Measurements from ENCODE around the gene MYL12B. TPM values are rescaled to one million over a fixed set of nuclear protein-coding genes. Genes with fewer than 3 reads are reported as not detected.

Gene MYL12B
- total and polyA plus RNA-seq, 12 donors = 259 to 810 (median 446) TPM

- Histone ChIP-seq H3K4me1 (replicated peaks in 1 of 2) (peaks cover 22 to 39% of the 10 kb centered on the region in 2 donors), H3K27me3 (no peaks in the 10 kb centered on the region), H3K27ac (peak overlapping the region in 3 of 5 donors; percentile 11 to 61 (median 33)), H3K9me3 (replicated peaks in 1 of 3) (no peaks in the 10 kb centered on the region), H3K36me3 (replicated peaks in 1 of 2) (peaks cover 0 to 35% of the 10 kb centered on the region in 2 donors), H3K4me3 (peak overlapping the region in 1 of 4 donors; percentile 28)
- DNase-seq = no peak
- intact Hi-C loops (cut with DNase I) = no loop called here
- TF ChIP-seq CTCF (IDR thresholded peaks at IDR 0.05) = no peak
- no peak for TF ChIP-seq POLR2A (IDR thresholded peaks at IDR 0.05)
- WGBS, 4 donors = 60 to 63% (median 62%) methylated on average over 8 of the region's 8 CpGs
Observed at GRCh38 chr18:3251249-3251962, 10.5 kb upstream of the MYL12B start.

GRCh38 chr18:3251963-3252277 lies 10.0 kb upstream of the MYL12B start:
- H3K36me3 ChIP-seq (replicated peaks in 1 of 2) = peaks cover 0 to 39% of the 10 kb centered on the region in 2 donors
- no peak overlapping the region for H3K4me3 ChIP-seq
- 57 to 67% (median 60%) methylated on average over 3 of the region's 3 CpGs for WGBS, 4 donors
- no peak for DNase-seq
- H3K4me1 ChIP-seq (replicated peaks in 1 of 2) = peaks cover 26 to 45% of the 10 kb centered on the region in 2 donors
- H3K27me3 ChIP-seq = no peaks in the 10 kb centered on the region
- peak overlapping the region in 1 of 5 donors; percentile 33 for H3K27ac ChIP-seq
- no peak for TF ChIP-seq POLR2A (IDR thresholded peaks at IDR 0.05)
- TF ChIP-seq CTCF (IDR thresholded peaks at IDR 0.05) = no peak
- no peaks in the 10 kb centered on the region for H3K9me3 ChIP-seq (replicated peaks in 1 of 3)
- intact Hi-C loops (cut with DNase I) = no loop called here

GRCh38 chr18:3252843-3253242 lies 9.1 kb upstream of the MYL12B start:
- intact Hi-C loops (cut with DNase I) = no loop called here
- Histone ChIP-seq H3K27me3 (no peaks in the 10 kb centered on the region), H3K4me1 (replicated peaks in 1 of 2) (peaks cover 30 to 51% of the 10 kb centered on the region in 2 donors), H3K4me3 (no peak overlapping the region), H3K27ac (no peak overlapping the region), H3K36me3 (replicated peaks in 1 of 2) (peaks cover 0 to 48% of the 10 kb centered on the region in 2 donors), H3K9me3 (replicated peaks in 1 of 3) (no peaks in the 10 kb centered on the region)
- WGBS, 4 donors = 92 to 97% (median 96%) methylated on average over 1 of the region's 1 CpG
- DNase-seq = no peak
- TF ChIP-seq POLR2A (IDR thresholded peaks at IDR 0.05) (no peak), CTCF (IDR thresholded peaks at IDR 0.05) (no peak)

- H3K27ac ChIP-seq = peak overlapping the region in 1 of 5 donors; percentile 6
- intact Hi-C loops (cut with DNase I) = no loop called here
- H3K4me3 ChIP-seq = no peak overlapping the region
- WGBS, 4 donors = 87 to 94% (median 91%) methylated on average over 4 of the region's 4 CpGs
- DNase-seq = no peak
- no peak for TF ChIP-seq POLR2A (IDR thresholded peaks at IDR 0.05)
- TF ChIP-seq CTCF (IDR thresholded peaks at IDR 0.05) = no peak
- peaks cover 23 to 38% of the 10 kb centered on the region in 2 donors for H3K4me1 ChIP-seq (replicated peaks in 1 of 2)
- H3K36me3 ChIP-seq (replicated peaks in 1 of 2) = peaks cover 0 to 54% of the 10 kb centered on the region in 2 donors
- no peaks in the 10 kb centered on the region for H3K27me3 ChIP-seq
- no peaks in the 10 kb centered on the region for H3K9me3 ChIP-seq (replicated peaks in 1 of 3)
Observed at GRCh38 chr18:3254725-3255124, 7.2 kb upstream of the MYL12B start.

Measured in adrenal gland (tissue), 12 donors.